Common myeloid progenitor, CD34-positive (primary cell): ENCODE results near the gene ZFYVE26.
A peak's percentile ranks its signal among the peaks of the same experiment; 100 is the strongest.

ENCODE experiments used
- CTCF ChIA-PET: fragments of 350-600 bp; sonication (Branson Sonifier 250); formaldehyde crosslinking; loops from one replicate; lab custom pipeline; 2021; ENCODE audit warnings: antibody characterized with exemption; lab: Charles Lee
- POLR2A ChIA-PET: fragments of 350-600 bp; sonication (Branson Sonifier 250); formaldehyde crosslinking; loops from one replicate; lab custom pipeline; 2021; ENCODE audit warnings: antibody characterized with exemption; lab: Charles Lee
- DNase-seq, 3 donors: peaks; one replicate each; pipeline versions ENCODE4 v3.0.0 to v3.0.0-alpha.2; 2013
- H3K27ac ChIP-seq, 2 experiments: 1 replicate in 1 of 2; 2 replicates in 1 of 2; pipeline ENCODE4 v1.7.0; 2013; ENCODE audit warnings: inconsistent platforms in 2 of 2, low read length in 2 of 2, mild to moderate bottlenecking in 2 of 2, low read depth in 1 of 2, moderate library complexity in 1 of 2; ENCODE audit not compliant: severe bottlenecking in 2 of 2, insufficient read depth in 1 of 2, poor library complexity in 1 of 2
- H3K27me3 ChIP-seq, 5 experiments: replicated peaks in 2 of 5; 1 replicate in 3 of 5; 2 replicates in 2 of 5; pipeline versions ENCODE4 v1.6.1 to v1.7.0; 2013; ENCODE audit warnings: low read length in 4 of 5, mild to moderate bottlenecking in 2 of 5, moderate library complexity in 2 of 5, inconsistent platforms in 1 of 5; ENCODE audit not compliant: insufficient read depth in 5 of 5, control insufficient read depth in 4 of 5
- H3K36me3 ChIP-seq, 4 experiments: 1 replicate in 2 of 4; 2 replicates in 2 of 4; pipeline versions ENCODE4 v1.6.1 to v1.7.0; 2013; ENCODE audit warnings: low read length in 3 of 4, control low read depth in 1 of 4, mild to moderate bottlenecking in 1 of 4; ENCODE audit not compliant: control insufficient read depth in 4 of 4, insufficient read depth in 4 of 4
- H3K4me1 ChIP-seq, 4 experiments: 1 replicate in 3 of 4; 2 replicates in 1 of 4; pipeline versions ENCODE4 v1.6.1 to v1.7.1; 2013; ENCODE audit warnings: low read length in 3 of 4, mild to moderate bottlenecking in 3 of 4, control low read depth in 1 of 4, inconsistent platforms in 1 of 4, moderate library complexity in 1 of 4; ENCODE audit not compliant: control insufficient read depth in 4 of 4, insufficient read depth in 4 of 4; ENCODE audit errors: control extremely low read depth in 1 of 4
- H3K4me3 ChIP-seq, 7 experiments: 1 replicate in 4 of 7; 2 replicates in 3 of 7; pipeline versions ENCODE4 v1.5.1 to v1.7.0; 2013; ENCODE audit warnings: mild to moderate bottlenecking in 7 of 7, low read length in 6 of 7, moderate library complexity in 6 of 7, inconsistent platforms in 2 of 7, low read depth in 2 of 7, control low read depth in 1 of 7; ENCODE audit not compliant: insufficient read depth in 4 of 7, control insufficient read depth in 1 of 7; ENCODE audit errors: extremely low read depth in 1 of 7
- H3K9me3 ChIP-seq, 5 experiments: 1 replicate in 4 of 5; 2 replicates in 1 of 5; pipeline versions ENCODE4 v1.6.1 to v1.7.1; 2013; ENCODE audit warnings: low read length in 4 of 5, mild to moderate bottlenecking in 2 of 5, inconsistent platforms in 1 of 5, low read depth in 1 of 5, moderate library complexity in 1 of 5; ENCODE audit not compliant: control insufficient read depth in 4 of 5, insufficient read depth in 2 of 5; ENCODE audit errors: control extremely low read depth in 1 of 5
- WGBS: methylation state at CpG from one replicate; pipeline ENCODE4 v1.1.5; 2013; ENCODE audit not compliant: insufficient coverage; 5-methylcytosine and 5-hydroxymethylcytosine counted together

ZFYVE26 gene

DNA sequence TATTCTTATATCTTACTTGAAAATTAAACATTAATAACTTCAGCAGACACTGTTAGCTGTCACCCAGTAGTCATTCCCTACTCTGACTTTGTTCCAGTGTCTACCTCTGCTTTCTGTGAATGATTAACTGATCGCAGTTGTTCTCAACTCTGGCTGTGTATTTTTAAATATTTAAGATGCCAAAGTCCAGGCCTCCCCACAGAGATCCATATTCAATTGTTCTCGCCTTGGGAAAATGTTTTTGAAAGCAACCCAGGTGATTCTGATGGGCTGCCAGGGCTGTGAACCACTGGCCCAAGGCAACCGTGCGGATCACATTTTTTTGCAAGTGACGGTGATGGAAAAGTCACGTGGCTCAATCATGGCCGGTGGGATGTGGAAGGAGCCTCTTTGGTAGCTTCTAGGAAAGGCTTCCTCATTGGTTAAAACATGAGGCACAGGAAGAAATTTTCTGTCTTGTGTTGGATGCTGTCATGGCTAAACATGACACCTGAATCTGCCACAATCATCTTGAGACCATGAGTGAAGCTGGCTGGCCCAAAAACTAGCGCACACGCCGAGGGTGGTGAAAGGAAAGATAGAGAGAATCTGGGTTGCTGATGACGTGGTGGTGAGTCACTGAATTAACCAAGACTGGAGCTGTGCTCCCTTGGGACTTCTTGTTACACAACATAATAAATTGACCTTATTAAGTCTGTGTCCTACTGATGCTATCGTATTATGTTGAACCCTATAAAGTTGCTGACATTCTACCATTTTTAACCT lies 77.5 kb downstream of the ZFYVE26 start:
- CTCF ChIA-PET, result no interaction called here
- POLR2A ChIA-PET, result no interaction called here
- Histone ChIP-seq H3K4me3 (no peak overlapping the region), H3K4me1 (no peaks in the 10 kb centered on the region), H3K27me3 (no peaks in the 10 kb centered on the region), H3K27ac (no peak overlapping the region), H3K9me3 (no peaks in the 10 kb centered on the region), H3K36me3 (no peaks in the 10 kb centered on the region)
- 96% methylated on average over 7 of the region's 12 CpGs for WGBS
- DNase-seq, result peak in 2 of 3 donors; percentile 2 to 10

DNA sequence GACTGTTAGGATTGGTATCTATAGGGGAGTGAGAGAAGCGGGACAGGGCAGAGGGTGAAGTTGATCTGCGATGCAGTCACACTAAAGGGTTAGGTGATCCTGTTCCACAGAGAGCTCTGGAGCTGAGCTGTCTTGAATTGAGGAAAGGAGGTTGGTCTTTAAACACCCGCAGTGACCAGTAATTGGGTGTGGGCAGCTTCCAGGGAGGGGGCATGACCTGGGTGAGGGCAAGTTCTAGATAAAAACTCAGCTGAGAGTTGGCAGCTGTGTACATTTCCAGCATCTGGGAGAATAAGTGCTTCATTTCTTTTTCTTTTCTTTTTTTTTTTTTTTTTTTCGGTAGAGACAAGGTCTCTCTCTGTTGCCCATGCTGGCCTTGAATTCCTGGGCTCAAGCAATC lies 79.6 kb downstream of the ZFYVE26 start:
- CTCF ChIA-PET, result no interaction called here

DNA sequence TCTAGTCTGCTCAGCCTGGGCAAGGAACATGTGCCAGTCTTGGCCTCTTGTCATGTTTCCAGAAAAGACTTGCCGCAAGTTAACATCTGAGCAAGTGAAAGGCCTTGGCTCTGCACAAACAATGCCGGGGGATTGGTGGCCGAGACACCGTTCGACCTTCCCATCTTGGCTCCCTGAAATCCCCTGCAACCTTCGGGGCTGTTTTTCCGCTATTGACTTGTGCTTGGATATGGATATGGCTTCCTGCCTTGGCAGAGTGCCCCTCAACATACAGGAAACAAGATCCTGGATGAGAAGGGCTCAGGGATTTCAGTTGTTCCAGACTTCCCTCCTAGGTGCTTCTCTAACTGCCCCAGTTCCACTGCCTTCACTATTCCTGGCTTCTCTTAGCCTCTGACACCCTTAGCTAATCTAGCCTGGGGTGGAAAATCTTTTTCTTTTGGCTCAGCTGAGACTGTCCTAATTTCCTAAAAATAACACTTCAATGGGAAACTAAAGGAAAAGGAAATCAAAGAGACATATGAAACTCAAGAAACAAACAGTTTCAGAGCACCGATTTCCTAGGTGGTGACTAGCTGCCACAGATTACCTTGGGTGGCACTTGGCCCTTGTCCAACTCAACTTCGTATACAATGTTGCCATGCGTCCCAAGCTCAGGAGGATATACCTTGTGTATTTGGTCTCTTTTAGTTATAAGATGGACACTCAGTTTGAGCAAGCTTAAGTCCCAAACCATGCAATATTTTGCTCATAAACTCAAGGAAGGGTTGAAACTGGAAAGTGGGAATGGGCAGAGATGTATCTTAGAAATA lies 80.8 kb downstream of the ZFYVE26 start:
- DNase-seq, result no peak
- no peak overlapping the region for H3K4me3 ChIP-seq
- H3K9me3 ChIP-seq, result no peaks in the 10 kb centered on the region
- H3K4me1 ChIP-seq, result no peaks in the 10 kb centered on the region
- ChIA-PET POLR2A (interaction anchor here (0.6 kb wide), 1 partner anchor 12 kb away, joined by 3 read pairs; no protein-coding TSS in a partner anchor), CTCF (no interaction called here)
- H3K27ac ChIP-seq, result no peak overlapping the region
- no peaks in the 10 kb centered on the region for H3K27me3 ChIP-seq
- 98% methylated on average over 6 of the region's 10 CpGs for WGBS
- no peaks in the 10 kb centered on the region for H3K36me3 ChIP-seq

More for the DNA sequence above, 79.6 kb downstream of the ZFYVE26 start:
- POLR2A ChIA-PET, result no interaction called here
- 100% methylated on average over 3 of the region's 4 CpGs for WGBS
- Histone ChIP-seq H3K27me3 (no peaks in the 10 kb centered on the region), H3K4me3 (no peak overlapping the region), H3K27ac (no peak overlapping the region), H3K9me3 (no peaks in the 10 kb centered on the region), H3K36me3 (no peaks in the 10 kb centered on the region), H3K4me1 (no peaks in the 10 kb centered on the region)
- no peak for DNase-seq

DNA sequence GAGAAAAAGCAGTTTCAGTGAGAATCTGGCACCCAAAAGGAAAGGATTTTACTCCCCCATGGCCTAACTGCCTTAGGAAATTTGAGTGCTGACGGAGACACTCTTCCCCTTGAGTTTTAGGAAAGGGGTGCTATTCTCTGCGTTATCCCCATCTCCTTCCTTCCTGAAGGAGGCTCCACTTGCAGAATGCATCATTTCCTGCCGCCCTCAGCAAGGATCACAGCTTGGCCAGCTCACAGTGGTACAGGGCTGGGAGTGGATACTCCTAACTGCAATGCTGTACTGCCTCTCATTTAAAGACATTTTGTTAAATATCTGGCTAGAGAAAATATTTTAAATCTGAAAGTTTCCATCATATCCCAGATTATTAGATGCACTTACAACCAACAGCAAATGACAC lies 81.7 kb downstream of the ZFYVE26 start:
- no peaks in the 10 kb centered on the region for H3K4me1 ChIP-seq
- POLR2A ChIA-PET, result no interaction called here
- CTCF ChIA-PET, result no interaction called here
- H3K27me3 ChIP-seq, result no peaks in the 10 kb centered on the region
- H3K36me3 ChIP-seq, result no peaks in the 10 kb centered on the region
- H3K27ac ChIP-seq, result no peak overlapping the region
- WGBS, result 81% methylated on average over 3 of the region's 3 CpGs
- no peaks in the 10 kb centered on the region for H3K9me3 ChIP-seq
- DNase-seq, result no peak
- no peak overlapping the region for H3K4me3 ChIP-seq

DNA sequence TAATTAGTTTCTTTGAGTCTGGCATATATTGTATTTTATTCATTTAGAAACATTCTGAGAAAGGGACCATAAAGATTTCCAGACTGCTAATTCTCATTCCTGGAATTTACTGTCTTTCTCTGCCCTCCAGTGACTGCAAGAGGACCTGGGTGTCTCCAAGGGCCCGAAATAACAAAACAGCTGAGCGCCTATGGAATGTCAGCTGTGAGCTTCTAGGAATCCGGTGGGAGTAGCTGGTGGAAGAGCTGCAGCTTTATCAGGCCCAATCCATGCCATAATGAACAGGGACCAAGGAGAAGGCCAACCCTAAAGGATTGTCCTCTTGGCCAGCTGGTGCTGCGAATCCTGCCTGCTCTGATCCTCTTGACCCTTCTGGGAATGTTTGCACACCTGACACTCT lies 82.8 kb downstream of the ZFYVE26 start:
- H3K27ac ChIP-seq, result no peak overlapping the region
- CTCF ChIA-PET, result no interaction called here
- 98% methylated on average over 4 of the region's 4 CpGs for WGBS

DNA sequence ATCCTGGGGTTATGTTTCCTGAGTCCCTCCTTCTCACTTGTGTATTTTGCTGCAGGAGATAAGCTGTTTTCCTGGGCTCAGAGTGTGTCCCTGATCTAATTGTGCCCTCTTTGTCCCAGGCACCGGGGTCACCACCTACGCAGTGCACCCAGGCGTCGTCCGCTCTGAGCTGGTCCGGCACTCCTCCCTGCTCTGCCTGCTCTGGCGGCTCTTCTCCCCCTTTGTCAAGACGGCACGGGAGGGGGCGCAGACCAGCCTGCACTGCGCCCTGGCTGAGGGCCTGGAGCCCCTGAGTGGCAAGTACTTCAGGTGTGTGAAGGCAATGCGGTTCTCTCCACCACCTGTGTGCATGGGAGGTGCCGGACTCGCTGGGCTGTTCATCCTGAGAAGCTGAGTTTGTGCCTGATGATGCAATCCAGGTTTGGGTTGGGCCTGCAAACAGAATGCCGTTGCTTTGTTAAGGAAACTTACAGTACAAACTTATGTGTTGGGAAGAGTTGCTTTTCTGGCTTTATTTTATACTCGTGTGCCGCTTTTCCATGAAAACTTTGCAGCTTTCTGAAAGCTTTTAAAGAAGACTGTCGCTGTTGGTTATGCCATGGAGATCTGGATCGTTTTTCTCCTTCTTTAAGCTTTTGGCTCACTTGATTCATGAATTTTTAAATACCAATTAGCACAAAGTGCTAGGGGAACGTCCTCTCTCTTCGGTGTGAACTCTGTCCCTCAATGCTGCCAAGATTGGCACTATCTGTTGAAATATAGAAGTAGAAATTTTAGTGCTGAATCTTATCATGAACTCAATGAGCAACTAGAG lies 87.1 kb downstream of the ZFYVE26 start:
- H3K9me3 ChIP-seq, result no peaks in the 10 kb centered on the region
- ChIA-PET CTCF (no interaction called here), POLR2A (no interaction called here)
- no peak overlapping the region for H3K4me3 ChIP-seq
- WGBS, result 91% methylated on average over 18 of the region's 21 CpGs
- no peaks in the 10 kb centered on the region for H3K4me1 ChIP-seq
- no peak for DNase-seq
- H3K36me3 ChIP-seq, result no peaks in the 10 kb centered on the region
- no peak overlapping the region for H3K27ac ChIP-seq
- no peaks in the 10 kb centered on the region for H3K27me3 ChIP-seq

More for the DNA sequence above, 82.8 kb downstream of the ZFYVE26 start:
- H3K27me3 ChIP-seq, result no peaks in the 10 kb centered on the region
- no peaks in the 10 kb centered on the region for H3K9me3 ChIP-seq
- no peaks in the 10 kb centered on the region for H3K4me1 ChIP-seq
- no peaks in the 10 kb centered on the region for H3K36me3 ChIP-seq
- no peak for DNase-seq
- POLR2A ChIA-PET, result interaction anchor here (0.6 kb wide), 1 partner anchor 84 kb away, joined by 4 read pairs; no protein-coding TSS in a partner anchor
- H3K4me3 ChIP-seq, result no peak overlapping the region
